ENCODE measurements around the gene SPEM1. TPM values are rescaled to one million over a fixed set of nuclear protein-coding genes. Genes with fewer than 3 reads are reported as not detected.

The SPEM1 gene
- not detected for polyA plus RNA-seq (ENCODE audit: insufficient read length in 3 of 3)
- long read RNA-seq, donor 1 = 0 reads
- long read RNA-seq, donor 2 = 0 reads
- long read RNA-seq, donor 3 = 0 reads
- long read RNA-seq, donor 4 = 0 reads
- long read RNA-seq, donor 5 = 0 reads
- long read RNA-seq, donor 6 = 0 reads
- long read RNA-seq, donor 7 = 0 reads
- long read RNA-seq, donor 8 = 0 reads
- long read RNA-seq, donor 9 = 0 reads
- long read RNA-seq, donor 10 = 0 reads
- long read RNA-seq, donor 11 = 0 reads
- long read RNA-seq, donor 12 = 0 reads
- long read RNA-seq, donor 13 = 0 reads
- long read RNA-seq, donor 14 = 0 reads
- long read RNA-seq, donor 15 = 0 reads
- long read RNA-seq, donor 16 = 0 reads

- peak; percentile 74 for DNase-seq
These were observed at the start of gene SPEM1 for GRCh38 chr17:7419819-7420610. Gene SPEM1 (plus strand): TSS chr17:7420324. CDS start chr17:7420385, 61 bp downstream.

- no peak for DNase-seq
These were observed 49.3 kb upstream of the SPEM1 start for GRCh38 chr17:7370853-7371252.

GRCh38 chr17:7374353-7374752 is 45.8 kb upstream of the SPEM1 start:
- no peak for DNase-seq

- DNase-seq = no peak
These were observed 41.0 kb upstream of the SPEM1 start for GRCh38 chr17:7379134-7379533.

- no peak for DNase-seq
These were observed 39.8 kb upstream of the SPEM1 start for GRCh38 chr17:7380321-7380720.

- DNase-seq = no peak
These were observed 39.1 kb upstream of the SPEM1 start, which contains the start of gene TNK1 for GRCh38 chr17:7380855-7381683. Gene TNK1 (plus strand): TSS chr17:7381089. CDS start chr17:7382927, 1,838 bp downstream.

GRCh38 chr17:7382901-7383300 is 37.2 kb upstream of the SPEM1 start:
- DNase-seq = no peak

- DNase-seq = no peak
These were observed 36.8 kb upstream of the SPEM1 start for GRCh38 chr17:7383371-7383741.

- peak; percentile 61 for DNase-seq
These were observed 36.2 kb upstream of the SPEM1 start for GRCh38 chr17:7383742-7384488.

- DNase-seq = no peak
These were observed 35.5 kb upstream of the SPEM1 start for GRCh38 chr17:7384489-7385081.

GRCh38 chr17:7388856-7389255 is 31.3 kb upstream of the SPEM1 start:
- no peak for DNase-seq

GRCh38 chr17:7389924-7390910 is 29.9 kb upstream of the SPEM1 start:
- DNase-seq = no peak

- DNase-seq = no peak
These were observed 28.8 kb upstream of the SPEM1 start for GRCh38 chr17:7391307-7391706.

- no peak for DNase-seq
These were observed 27.2 kb upstream of the SPEM1 start for GRCh38 chr17:7392696-7393612.

GRCh38 chr17:7393613-7394451 is 26.3 kb upstream of the SPEM1 start:
- DNase-seq = no peak

- DNase-seq = peak; percentile 84
These were observed 25.5 kb upstream of the SPEM1 start, which contains the start of gene PLSCR3 for GRCh38 chr17:7394452-7395191. Gene PLSCR3 (minus strand): TSS chr17:7394525. CDS start chr17:7394110, 415 bp downstream.

- no peak for DNase-seq
These were observed 24.0 kb upstream of the SPEM1 start for GRCh38 chr17:7396147-7396546.
